PC-3 (cell line): ENCODE measurements around the gene CHAD.

Experiments used
- EZH2 ChIP-seq: fragments of 300-600 bp; sonication (generic); IDR thresholded peaks from one replicate; pipeline ENCODE4 v1.6.1; 2017; ENCODE audit warnings: antibody characterized with exemption, mild to moderate bottlenecking, low read length; ENCODE audit not compliant: unreplicated experiment
- EZH2phosphoT487 ChIP-seq: fragments of 300-600 bp; sonication (generic); IDR thresholded peaks from 2 replicates; pipeline ENCODE4 v1.6.1; 2018; ENCODE audit warnings: mild to moderate bottlenecking, antibody characterized with exemption, low read length, borderline replicate concordance
- TF ChIP-seq, protein P1 (sequence below): fragments of 300-600 bp; sonication (generic); conservative IDR thresholded peaks from 2 replicates; pipeline ENCODE4 v1.5.1; 2017; ENCODE audit warnings: antibody characterized with exemption, low read depth, mild to moderate bottlenecking, low read length

DNA sequence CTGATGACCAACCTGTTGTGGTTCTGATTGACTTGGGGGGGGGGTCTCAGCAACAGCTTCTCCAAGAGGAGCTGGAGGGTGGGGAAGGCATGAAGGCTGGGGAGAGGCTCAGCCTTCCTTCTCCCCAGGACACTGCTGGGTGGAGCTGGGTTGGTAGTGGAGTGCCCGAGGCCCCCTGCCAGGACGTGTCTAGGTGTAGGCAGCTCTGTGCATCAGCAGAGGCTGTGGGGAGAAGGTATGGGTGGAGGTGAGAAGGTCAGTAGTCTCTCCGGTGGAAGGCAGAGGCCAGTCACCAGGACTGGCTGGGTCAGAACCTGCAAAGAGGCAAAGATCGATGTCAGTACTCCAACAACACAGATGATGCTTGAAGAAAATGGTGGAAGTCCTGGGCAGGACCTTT, 3.9 kb downstream of the CHAD start:
- TF ChIP-seq, protein P1, sequence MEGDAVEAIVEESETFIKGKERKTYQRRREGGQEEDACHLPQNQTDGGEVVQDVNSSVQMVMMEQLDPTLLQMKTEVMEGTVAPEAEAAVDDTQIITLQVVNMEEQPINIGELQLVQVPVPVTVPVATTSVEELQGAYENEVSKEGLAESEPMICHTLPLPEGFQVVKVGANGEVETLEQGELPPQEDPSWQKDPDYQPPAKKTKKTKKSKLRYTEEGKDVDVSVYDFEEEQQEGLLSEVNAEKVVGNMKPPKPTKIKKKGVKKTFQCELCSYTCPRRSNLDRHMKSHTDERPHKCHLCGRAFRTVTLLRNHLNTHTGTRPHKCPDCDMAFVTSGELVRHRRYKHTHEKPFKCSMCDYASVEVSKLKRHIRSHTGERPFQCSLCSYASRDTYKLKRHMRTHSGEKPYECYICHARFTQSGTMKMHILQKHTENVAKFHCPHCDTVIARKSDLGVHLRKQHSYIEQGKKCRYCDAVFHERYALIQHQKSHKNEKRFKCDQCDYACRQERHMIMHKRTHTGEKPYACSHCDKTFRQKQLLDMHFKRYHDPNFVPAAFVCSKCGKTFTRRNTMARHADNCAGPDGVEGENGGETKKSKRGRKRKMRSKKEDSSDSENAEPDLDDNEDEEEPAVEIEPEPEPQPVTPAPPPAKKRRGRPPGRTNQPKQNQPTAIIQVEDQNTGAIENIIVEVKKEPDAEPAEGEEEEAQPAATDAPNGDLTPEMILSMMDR, result no peak
- TF ChIP-seq EZH2 (no peak), EZH2phosphoT487 (no peak)
